HG03045 (cell line): ENCODE results near the gene RNGTT.

Experiments
- ATAC-seq: cut with Tn5 transposase; IDR thresholded peaks from one replicate; pipeline ENCODE4 v1.9.1; 2021; ENCODE audit warnings: mild to moderate bottlenecking, moderate library complexity; ENCODE audit not compliant: unreplicated experiment

Gene RNGTT

GRCh38 chr6:88670369-88670768, 293.0 kb downstream of the RNGTT start:
- no peak for ATAC-seq

GRCh38 chr6:88669475-88669874, 293.9 kb downstream of the RNGTT start:
- no peak for ATAC-seq

GRCh38 chr6:88666901-88667300, 296.5 kb downstream of the RNGTT start:
- no peak for ATAC-seq

- no peak for ATAC-seq
Observed at GRCh38 chr6:88665131-88665530, 298.3 kb downstream of the RNGTT start.

- no peak for ATAC-seq
Observed at GRCh38 chr6:88663801-88664200, 299.6 kb downstream of the RNGTT start.

- peak; percentile 73 for ATAC-seq
Observed at GRCh38 chr6:88662653-88663174, 300.7 kb downstream of the RNGTT start.

GRCh38 chr6:88662163-88662580, 301.2 kb downstream of the RNGTT start:
- no peak for ATAC-seq

GRCh38 chr6:88661136-88661535, 302.3 kb downstream of the RNGTT start:
- ATAC-seq: no peak

GRCh38 chr6:88655586-88655985, 307.8 kb downstream of the RNGTT start:
- ATAC-seq: no peak

GRCh38 chr6:88653936-88654335, 309.5 kb downstream of the RNGTT start:
- no peak for ATAC-seq

GRCh38 chr6:88651400-88651799, 312.0 kb downstream of the RNGTT start:
- ATAC-seq: no peak

GRCh38 chr6:88650979-88651378, 312.4 kb downstream of the RNGTT start:
- no peak for ATAC-seq

- ATAC-seq: peak; percentile 94
Observed at GRCh38 chr6:88650029-88650619, 313.3 kb downstream of the RNGTT start.

- peak; percentile 97 for ATAC-seq
Observed at GRCh38 chr6:88641178-88641903, 322.1 kb downstream of the RNGTT start.

GRCh38 chr6:88637761-88638545, 325.5 kb downstream of the RNGTT start:
- ATAC-seq: no peak

GRCh38 chr6:88636871-88637270, 326.5 kb downstream of the RNGTT start:
- no peak for ATAC-seq

GRCh38 chr6:88633782-88634181, 329.6 kb downstream of the RNGTT start:
- ATAC-seq: no peak

GRCh38 chr6:88631830-88632229, 331.6 kb downstream of the RNGTT start:
- ATAC-seq: no peak

- no peak for ATAC-seq
Observed at GRCh38 chr6:88629838-88630494, 333.5 kb downstream of the RNGTT start.

GRCh38 chr6:88626460-88626859, 337.0 kb downstream of the RNGTT start:
- ATAC-seq: no peak

- no peak for ATAC-seq
Observed at GRCh38 chr6:88623531-88623930, 339.9 kb downstream of the RNGTT start.
